Measurements from ENCODE around the gene NFKBIL1.

The NFKBIL1 gene

DNA sequence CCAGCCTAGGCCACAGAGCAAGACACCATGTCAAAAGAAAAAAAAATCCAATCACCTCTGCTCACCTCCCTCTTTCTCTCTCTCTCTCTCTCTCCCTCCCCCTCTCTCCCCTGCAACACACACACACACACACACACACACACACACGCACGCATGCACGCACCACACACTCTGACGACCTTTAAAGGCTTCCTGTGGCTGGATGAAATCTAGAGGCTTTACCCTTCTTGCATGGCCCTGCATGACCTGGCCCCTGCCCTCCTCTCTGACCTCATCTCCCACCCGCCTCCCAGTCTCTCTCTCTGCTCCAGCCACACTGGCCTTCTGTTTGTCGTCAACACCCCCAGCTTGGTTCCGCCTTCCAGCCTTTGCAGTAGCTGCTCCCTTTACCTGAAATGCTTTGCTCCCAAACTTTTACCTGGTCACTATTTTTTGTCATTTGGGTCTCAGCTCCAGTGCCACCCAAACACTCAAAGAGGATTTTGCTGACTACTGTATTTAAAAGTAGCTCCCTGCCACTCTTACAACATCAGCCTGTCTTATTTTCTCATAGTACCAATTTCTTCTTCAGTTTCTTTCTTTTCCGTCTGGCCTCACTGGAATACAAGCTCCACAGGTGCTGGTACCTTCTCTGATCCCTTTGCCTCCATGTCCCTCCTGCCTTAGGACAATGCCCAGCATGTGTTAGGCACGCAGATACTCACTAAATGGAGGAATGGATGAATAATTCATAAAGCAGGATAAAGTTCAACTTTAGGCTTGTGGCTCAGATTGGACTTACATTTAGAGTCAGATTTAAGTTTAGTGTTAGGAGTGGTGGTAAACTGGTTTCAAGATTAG, 20.3 kb downstream of the NFKBIL1 start:
- no peak for DNase-seq

DNA sequence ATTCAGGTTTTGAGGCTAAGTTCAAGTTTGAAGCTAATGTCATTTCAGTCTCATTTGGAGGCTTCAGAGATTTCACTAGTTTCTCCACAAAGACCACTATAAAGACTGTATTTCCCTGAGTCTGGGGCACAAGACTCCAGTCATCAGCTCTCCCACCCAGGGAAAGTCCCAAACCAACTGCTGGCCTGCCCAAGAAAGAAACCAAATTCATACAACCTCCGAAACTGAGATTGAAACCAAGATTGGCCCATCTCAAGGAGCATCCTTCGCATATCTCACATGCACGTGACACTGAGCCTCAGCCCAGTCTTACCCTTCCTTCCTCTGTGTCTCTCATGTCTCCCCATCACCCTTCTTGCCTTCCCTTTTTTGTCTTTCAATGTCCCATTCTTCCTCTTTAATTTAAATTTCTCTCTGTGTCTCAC, 21.1 kb downstream of the NFKBIL1 start:
- no peak for DNase-seq

DNA sequence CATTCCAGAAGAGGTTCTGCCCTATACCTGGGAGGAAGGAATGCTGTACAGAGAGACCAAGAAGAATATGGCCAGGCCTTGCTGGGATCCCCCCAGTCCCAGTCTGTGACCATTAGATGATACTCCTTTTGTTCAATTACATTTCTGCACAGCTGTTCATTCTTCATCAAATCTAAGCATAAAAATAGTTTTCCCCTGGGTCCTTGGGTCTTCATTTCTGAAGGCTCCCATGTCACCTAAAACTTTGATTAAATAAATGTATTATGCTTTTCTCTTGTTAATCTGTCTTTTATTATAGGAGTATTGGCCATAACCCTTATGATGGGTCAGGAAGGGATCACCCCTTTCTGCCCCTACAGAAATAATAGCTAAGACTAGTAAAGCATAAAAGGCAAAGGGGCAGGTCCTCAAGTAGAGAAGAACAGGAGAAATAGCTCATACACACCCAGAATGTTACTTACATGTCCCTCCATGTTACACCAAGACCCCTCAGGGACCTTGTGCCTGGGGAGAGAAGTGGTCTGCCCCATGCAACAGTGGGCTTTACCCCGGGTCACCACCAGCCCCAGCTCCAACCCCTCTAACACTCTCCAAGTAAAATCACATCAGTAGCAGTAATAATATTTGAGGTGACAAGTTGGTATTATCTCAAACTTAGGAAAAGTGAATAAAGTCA, 22.6 kb downstream of the NFKBIL1 start:
- DNase-seq = no peak

DNA sequence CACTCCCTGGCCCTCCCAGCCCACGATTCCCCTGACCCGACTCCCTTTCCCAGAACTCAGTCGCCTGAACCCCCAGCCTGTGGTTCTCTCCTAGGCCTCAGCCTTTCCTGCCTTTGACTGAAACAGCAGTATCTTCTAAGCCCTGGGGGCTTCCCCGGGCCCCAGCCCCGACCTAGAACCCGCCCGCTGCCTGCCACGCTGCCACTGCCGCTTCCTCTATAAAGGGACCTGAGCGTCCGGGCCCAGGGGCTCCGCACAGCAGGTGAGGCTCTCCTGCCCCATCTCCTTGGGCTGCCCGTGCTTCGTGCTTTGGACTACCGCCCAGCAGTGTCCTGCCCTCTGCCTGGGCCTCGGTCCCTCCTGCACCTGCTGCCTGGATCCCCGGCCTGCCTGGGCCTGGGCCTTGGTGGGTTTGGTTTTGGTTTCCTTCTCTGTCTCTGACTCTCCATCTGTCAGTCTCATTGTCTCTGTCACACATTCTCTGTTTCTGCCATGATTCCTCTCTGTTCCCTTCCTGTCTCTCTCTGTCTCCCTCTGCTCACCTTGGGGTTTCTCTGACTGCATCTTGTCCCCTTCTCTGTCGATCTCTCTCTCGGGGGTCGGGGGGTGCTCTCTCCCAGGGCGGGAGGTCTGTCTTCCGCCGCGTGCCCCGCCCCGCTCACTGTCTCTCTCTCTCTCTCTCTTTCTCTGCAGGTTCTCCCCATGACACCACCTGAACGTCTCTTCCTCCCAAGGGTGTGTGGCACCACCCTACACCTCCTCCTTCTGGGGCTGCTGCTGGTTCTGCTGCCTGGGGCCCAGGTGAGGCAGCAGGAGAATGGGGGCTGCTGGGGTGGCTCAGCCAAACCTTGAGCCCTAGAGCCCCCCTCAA, 24.9 kb downstream of the NFKBIL1 start, which contains the start of gene LTA:
TSS of gene LTA (plus strand) at position 249 of the 871 bp plus-strand sequence. CDS start at position 703, 454 bp downstream.
- DNase-seq = no peak

DNA sequence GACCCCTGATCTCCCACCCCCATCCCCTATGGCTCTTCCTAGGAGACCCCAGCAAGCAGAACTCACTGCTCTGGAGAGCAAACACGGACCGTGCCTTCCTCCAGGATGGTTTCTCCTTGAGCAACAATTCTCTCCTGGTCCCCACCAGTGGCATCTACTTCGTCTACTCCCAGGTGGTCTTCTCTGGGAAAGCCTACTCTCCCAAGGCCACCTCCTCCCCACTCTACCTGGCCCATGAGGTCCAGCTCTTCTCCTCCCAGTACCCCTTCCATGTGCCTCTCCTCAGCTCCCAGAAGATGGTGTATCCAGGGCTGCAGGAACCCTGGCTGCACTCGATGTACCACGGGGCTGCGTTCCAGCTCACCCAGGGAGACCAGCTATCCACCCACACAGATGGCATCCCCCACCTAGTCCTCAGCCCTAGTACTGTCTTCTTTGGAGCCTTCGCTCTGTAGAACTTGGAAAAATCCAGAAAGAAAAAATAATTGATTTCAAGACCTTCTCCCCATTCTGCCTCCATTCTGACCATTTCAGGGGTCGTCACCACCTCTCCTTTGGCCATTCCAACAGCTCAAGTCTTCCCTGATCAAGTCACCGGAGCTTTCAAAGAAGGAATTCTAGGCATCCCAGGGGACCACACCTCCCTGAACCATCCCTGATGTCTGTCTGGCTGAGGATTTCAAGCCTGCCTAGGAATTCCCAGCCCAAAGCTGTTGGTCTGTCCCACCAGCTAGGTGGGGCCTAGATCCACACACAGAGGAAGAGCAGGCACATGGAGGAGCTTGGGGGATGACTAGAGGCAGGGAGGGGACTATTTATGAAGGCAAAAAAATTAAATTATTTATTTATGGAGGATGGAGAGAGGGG, 26.1 kb downstream of the NFKBIL1 start:
- DNase-seq = no peak

DNA sequence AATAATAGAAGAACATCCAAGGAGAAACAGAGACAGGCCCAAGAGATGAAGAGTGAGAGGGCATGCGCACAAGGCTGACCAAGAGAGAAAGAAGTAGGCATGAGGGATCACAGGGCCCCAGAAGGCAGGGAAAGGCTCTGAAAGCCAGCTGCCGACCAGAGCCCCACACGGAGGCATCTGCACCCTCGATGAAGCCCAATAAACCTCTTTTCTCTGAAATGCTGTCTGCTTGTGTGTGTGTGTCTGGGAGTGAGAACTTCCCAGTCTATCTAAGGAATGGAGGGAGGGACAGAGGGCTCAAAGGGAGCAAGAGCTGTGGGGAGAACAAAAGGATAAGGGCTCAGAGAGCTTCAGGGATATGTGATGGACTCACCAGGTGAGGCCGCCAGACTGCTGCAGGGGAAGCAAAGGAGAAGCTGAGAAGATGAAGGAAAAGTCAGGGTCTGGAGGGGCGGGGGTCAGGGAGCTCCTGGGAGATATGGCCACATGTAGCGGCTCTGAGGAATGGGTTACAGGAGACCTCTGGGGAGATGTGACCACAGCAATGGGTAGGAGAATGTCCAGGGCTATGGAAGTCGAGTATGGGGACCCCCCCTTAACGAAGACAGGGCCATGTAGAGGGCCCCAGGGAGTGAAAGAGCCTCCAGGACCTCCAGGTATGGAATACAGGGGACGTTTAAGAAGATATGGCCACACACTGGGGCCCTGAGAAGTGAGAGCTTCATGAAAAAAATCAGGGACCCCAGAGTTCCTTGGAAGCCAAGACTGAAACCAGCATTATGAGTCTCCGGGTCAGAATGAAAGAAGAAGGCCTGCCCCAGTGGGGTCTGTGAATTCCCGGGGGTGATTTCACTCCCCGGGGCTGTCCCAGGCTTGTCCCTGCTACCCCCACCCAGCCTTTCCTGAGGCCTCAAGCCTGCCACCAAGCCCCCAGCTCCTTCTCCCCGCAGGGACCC, 27.0 kb downstream of the NFKBIL1 start:
- DNase-seq = no peak

DNA sequence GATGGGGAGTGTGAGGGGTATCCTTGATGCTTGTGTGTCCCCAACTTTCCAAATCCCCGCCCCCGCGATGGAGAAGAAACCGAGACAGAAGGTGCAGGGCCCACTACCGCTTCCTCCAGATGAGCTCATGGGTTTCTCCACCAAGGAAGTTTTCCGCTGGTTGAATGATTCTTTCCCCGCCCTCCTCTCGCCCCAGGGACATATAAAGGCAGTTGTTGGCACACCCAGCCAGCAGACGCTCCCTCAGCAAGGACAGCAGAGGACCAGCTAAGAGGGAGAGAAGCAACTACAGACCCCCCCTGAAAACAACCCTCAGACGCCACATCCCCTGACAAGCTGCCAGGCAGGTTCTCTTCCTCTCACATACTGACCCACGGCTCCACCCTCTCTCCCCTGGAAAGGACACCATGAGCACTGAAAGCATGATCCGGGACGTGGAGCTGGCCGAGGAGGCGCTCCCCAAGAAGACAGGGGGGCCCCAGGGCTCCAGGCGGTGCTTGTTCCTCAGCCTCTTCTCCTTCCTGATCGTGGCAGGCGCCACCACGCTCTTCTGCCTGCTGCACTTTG, 28.0 kb downstream of the NFKBIL1 start, which contains the start of gene TNF:
TSS of gene TNF (plus strand) at position 231 of the 567 bp plus-strand sequence. CDS start at position 408, 177 bp downstream.
- DNase-seq = no peak

DNA sequence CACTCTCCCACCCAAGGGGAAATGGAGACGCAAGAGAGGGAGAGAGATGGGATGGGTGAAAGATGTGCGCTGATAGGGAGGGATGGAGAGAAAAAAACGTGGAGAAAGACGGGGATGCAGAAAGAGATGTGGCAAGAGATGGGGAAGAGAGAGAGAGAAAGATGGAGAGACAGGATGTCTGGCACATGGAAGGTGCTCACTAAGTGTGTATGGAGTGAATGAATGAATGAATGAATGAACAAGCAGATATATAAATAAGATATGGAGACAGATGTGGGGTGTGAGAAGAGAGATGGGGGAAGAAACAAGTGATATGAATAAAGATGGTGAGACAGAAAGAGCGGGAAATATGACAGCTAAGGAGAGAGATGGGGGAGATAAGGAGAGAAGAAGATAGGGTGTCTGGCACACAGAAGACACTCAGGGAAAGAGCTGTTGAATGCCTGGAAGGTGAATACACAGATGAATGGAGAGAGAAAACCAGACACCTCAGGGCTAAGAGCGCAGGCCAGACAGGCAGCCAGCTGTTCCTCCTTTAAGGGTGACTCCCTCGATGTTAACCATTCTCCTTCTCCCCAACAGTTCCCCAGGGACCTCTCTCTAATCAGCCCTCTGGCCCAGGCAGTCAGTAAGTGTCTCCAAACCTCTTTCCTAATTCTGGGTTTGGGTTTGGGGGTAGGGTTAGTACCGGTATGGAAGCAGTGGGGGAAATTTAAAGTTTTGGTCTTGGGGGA, 28.7 kb downstream of the NFKBIL1 start:
- DNase-seq = no peak

DNA sequence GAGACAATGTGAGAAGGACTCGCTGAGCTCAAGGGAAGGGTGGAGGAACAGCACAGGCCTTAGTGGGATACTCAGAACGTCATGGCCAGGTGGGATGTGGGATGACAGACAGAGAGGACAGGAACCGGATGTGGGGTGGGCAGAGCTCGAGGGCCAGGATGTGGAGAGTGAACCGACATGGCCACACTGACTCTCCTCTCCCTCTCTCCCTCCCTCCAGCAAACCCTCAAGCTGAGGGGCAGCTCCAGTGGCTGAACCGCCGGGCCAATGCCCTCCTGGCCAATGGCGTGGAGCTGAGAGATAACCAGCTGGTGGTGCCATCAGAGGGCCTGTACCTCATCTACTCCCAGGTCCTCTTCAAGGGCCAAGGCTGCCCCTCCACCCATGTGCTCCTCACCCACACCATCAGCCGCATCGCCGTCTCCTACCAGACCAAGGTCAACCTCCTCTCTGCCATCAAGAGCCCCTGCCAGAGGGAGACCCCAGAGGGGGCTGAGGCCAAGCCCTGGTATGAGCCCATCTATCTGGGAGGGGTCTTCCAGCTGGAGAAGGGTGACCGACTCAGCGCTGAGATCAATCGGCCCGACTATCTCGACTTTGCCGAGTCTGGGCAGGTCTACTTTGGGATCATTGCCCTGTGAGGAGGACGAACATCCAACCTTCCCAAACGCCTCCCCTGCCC, 29.6 kb downstream of the NFKBIL1 start:
- DNase-seq = no peak

DNA sequence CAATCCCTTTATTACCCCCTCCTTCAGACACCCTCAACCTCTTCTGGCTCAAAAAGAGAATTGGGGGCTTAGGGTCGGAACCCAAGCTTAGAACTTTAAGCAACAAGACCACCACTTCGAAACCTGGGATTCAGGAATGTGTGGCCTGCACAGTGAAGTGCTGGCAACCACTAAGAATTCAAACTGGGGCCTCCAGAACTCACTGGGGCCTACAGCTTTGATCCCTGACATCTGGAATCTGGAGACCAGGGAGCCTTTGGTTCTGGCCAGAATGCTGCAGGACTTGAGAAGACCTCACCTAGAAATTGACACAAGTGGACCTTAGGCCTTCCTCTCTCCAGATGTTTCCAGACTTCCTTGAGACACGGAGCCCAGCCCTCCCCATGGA, 30.2 kb downstream of the NFKBIL1 start:
- DNase-seq = no peak

DNA sequence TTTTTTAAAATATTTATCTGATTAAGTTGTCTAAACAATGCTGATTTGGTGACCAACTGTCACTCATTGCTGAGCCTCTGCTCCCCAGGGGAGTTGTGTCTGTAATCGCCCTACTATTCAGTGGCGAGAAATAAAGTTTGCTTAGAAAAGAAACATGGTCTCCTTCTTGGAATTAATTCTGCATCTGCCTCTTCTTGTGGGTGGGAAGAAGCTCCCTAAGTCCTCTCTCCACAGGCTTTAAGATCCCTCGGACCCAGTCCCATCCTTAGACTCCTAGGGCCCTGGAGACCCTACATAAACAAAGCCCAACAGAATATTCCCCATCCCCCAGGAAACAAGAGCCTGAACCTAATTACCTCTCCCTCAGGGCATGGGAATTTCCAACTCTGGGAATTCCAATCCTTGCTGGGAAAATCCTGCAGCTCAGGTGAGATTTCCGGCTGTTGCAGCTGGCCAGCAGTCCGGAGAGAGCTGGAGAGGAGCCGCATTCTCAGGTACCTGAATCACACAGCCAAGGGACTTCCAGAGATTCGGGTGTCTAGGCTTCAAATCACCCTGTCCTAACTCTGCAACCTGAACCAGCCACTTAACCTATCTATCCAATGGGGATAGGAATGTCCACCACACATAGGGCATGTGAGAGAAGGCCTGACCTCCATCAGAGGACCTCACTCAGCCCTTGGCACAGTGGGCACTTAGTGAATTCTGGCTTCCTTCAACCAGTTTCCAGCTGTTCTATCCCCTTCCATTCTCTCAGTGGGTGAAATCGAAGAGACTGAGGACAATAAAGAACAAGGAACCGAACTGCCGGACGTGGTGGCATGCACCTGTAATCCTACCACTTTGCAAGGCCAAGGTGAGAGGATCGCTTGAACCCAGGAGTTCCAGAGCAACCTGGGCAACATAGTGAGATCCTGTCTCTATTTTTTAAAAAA, 31.0 kb downstream of the NFKBIL1 start:
- DNase-seq = no peak

DNA sequence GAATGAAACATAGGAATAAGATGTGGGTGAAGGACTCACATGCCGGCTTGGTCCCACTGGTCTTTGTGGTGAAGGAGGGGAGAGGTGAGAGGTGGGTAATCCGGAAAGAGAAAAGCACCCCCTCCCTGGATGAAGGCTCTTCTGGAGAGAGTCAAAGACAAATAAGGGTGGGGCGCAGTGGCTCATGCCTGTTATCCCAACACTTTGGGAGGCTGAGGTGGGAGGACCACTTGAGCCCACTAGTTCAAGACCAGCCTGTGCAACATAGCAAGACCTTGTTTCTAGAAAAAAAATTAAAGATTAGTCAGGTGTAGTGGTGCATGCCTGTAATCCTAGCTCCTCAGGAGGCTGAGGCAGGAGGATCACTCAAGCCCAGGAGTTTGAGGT, 31.7 kb downstream of the NFKBIL1 start:
- DNase-seq = no peak

DNA sequence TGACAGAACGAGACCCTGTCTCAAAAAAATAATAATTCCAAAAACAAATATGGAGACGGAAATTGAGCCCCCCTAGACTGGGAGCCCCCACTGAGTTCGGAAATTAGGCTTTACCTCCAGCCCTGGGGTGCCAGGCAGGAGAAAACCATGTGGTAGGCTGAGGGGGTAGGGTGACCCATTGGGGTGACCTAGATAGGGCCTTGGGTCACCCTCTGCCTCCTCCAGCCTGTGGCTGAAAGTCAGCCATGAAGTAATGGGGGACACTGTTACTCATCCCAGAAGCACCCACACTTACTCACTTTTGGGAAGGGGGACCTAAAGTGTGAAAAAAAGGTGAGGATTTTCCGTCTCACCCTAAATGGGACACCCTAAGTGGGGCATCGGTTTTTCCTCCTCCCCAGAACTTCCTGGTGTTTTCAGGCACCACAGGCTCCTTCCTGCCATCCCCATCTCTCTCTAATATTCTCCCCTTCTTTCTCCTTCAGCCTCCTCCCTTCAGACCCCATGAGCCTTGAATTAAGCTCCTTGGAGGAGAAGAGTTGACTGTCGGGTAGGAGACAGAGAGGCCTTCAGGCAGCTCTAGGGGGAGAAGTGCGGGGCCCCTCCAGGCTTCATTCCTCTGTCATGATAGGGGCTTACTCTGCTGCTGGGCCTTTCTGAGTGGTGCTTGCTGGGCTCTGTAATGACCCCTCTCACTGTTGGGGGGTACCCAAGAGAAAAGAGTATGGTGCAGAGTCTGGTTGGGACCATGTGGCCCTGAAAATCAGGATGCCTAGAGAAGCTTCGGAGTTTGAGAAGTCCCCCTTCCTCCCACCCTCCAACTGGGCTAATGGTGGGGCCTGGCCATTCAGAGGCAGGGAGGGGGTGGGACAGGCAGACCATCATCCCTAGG, 32.4 kb downstream of the NFKBIL1 start:
- DNase-seq = no peak

DNA sequence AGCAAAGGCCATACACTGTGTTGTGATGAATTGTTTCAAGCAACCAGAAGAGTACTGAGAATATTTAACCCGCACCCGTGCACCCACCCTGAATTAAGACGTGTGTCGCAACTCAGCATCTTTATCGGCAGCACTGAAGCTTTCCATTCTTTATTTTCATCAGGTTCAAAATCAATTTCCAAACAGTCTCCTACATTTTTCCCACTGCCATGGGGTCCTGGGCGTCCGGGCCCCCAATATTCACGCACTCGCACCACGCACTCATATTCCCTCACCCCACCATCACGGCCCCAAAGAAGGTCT, 33.0 kb downstream of the NFKBIL1 start:
- no peak for DNase-seq

DNA sequence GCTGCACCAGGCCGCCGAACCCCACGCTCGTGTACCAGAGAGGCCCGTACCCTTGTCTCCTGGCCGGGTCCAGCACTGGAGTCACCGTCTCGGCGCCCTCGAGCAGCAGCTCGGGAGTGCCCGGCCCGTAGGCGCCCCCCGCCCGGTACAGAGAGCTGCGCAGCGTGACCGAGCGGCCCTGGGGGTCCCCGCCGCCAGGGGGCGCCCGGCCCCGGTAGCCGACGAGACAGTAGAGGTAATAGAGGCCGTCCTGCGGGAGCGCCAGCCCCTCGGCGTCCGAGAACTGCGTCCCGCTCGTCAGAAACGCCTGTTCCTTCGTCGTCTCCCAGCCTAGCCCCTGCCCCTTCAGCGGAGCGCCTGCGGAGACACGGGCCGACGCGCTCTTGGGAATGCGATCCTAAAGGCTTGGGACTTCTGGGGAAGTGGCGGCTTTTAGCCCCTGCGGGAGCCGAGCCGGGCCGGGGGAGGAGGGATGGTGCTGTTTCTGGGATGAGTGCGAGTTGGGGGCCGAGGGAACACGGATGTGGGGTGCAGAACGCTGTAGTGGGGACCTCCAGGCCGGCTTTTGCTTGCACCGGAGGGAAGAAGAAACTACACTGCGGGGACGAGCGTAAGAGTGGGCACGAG, 33.5 kb downstream of the NFKBIL1 start:
- no peak for DNase-seq

DNA sequence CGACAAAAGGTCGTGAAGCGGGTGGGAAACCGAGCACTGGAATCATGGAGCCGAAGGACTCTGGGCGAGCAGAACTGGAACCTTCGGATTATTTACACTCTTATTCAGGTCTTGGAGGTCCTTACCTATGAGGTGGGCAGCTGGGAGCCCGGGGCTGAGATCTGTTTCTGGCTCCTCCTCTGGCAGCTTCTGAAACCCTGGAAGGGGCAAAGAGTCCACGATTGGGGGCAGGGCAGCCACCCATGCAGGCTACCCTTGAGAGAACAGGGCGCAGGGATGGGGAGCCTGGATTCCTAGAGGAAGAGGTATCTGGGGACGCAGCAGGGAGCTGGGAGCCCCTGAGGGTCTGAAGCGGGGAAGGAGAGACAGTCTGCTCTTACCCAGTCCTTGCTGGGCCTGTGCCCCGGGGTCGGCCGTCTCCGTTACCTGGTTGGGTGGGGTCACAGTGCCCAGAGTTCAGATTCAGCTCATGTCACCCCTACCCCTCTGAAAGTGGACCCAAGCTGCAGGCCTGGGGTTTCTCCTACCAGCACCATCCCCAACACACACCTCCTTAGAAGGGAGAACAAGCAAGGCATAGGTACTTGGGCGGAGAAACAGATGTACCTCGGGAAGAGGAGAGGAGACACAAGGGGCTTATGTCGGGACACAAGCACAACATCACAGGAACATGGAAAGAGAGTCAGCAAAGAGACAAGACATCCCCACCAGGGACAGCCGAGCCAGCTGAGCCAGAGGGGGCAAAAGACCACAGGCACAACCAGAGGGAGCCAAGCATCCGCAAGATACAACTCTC, 34.2 kb downstream of the NFKBIL1 start:
- no peak for DNase-seq
